Activated T-cell treated with anti-CD3 and anti-CD28 coated beads for 24 hours (primary cell): Measurements from ENCODE around the gene ESF1.
"Not testable (repeated sequence)": the region's sequence is repeated elsewhere in the genome, so short reads cannot be mapped to it uniquely, and the experiment has no call there.

Source experiments
- DNase-seq: peaks from one replicate; pipeline ENCODE4 v3.0.0-alpha.2; 2020; ENCODE audit warnings: low read depth

ESF1 gene

GRCh38 chr20:13786143-13786828 lies 1.6 kb upstream of the ESF1 start:
- no peak for DNase-seq

GRCh38 chr20:13784271-13784892 lies 337 bp downstream of the ESF1 start:
- DNase-seq: no peak

- no peak for DNase-seq
Measured at GRCh38 chr20:13783528-13783927, 1.2 kb downstream of the ESF1 start.

GRCh38 chr20:13778827-13779226 lies 5.9 kb downstream of the ESF1 start:
- no peak for DNase-seq

GRCh38 chr20:13777171-13777601 lies 7.5 kb downstream of the ESF1 start:
- no peak for DNase-seq

GRCh38 chr20:13775867-13776266 lies 8.9 kb downstream of the ESF1 start:
- no peak for DNase-seq

GRCh38 chr20:13772529-13772928 lies 12.2 kb downstream of the ESF1 start:
- DNase-seq: no peak

GRCh38 chr20:13771853-13772453 lies 12.8 kb downstream of the ESF1 start:
- DNase-seq: no peak

GRCh38 chr20:13770141-13770540 lies 14.6 kb downstream of the ESF1 start:
- no peak for DNase-seq

GRCh38 chr20:13765868-13766416 lies 18.8 kb downstream of the ESF1 start:
- no peak for DNase-seq

GRCh38 chr20:13765299-13765698 lies 19.4 kb downstream of the ESF1 start:
- DNase-seq: no peak

- DNase-seq: not testable (repeated sequence)
Measured at GRCh38 chr20:13760451-13760946, 24.2 kb downstream of the ESF1 start.

- DNase-seq: no peak
Measured at GRCh38 chr20:13758884-13759283, 25.8 kb downstream of the ESF1 start.

GRCh38 chr20:13756551-13756950 lies 28.2 kb downstream of the ESF1 start:
- DNase-seq: no peak

GRCh38 chr20:13755809-13756208 lies 28.9 kb downstream of the ESF1 start:
- no peak for DNase-seq

- no peak for DNase-seq
Measured at GRCh38 chr20:13753436-13754036, 31.2 kb downstream of the ESF1 start.

- no peak for DNase-seq
Measured at GRCh38 chr20:13749811-13750210, 34.9 kb downstream of the ESF1 start.

GRCh38 chr20:13745784-13746183 lies 38.9 kb downstream of the ESF1 start:
- no peak for DNase-seq

- DNase-seq: no peak
Measured at GRCh38 chr20:13744352-13744751, 40.4 kb downstream of the ESF1 start.

- DNase-seq: no peak
Measured at GRCh38 chr20:13741879-13742278, 42.8 kb downstream of the ESF1 start.

- no peak for DNase-seq
Measured at GRCh38 chr20:13739731-13740649, 44.7 kb downstream of the ESF1 start.
